Measurements from ENCODE around the gene AADAT.
"Not testable (repeated sequence)": the region's sequence is repeated elsewhere in the genome, so short reads cannot be mapped to it uniquely, and the experiment has no call there.

AADAT gene

GRCh38 chr4:170102426-170102825 is 12.7 kb upstream of the AADAT start:
- H3K27me3 Mint-ChIP-seq, result peaks cover 9% of the 10 kb centered on the region
- H3K4me1 Mint-ChIP-seq, result no peaks in the 10 kb centered on the region
- H3K36me3 Mint-ChIP-seq, result no peaks in the 10 kb centered on the region
- H3K4me3 Mint-ChIP-seq, result no peak overlapping the region
- no peaks in the 10 kb centered on the region for H3K9me3 Mint-ChIP-seq
- no peak overlapping the region for H3K27ac Mint-ChIP-seq

- not testable (repeated sequence) for H3K4me3 Mint-ChIP-seq, H3K36me3 Mint-ChIP-seq, H3K27ac Mint-ChIP-seq, H3K9me3 Mint-ChIP-seq, H3K4me1 Mint-ChIP-seq
- H3K27me3 Mint-ChIP-seq, result peaks cover 12% of the 10 kb centered on the region
Observed at GRCh38 chr4:170098171-170098570, 8.4 kb upstream of the AADAT start.

DNA sequence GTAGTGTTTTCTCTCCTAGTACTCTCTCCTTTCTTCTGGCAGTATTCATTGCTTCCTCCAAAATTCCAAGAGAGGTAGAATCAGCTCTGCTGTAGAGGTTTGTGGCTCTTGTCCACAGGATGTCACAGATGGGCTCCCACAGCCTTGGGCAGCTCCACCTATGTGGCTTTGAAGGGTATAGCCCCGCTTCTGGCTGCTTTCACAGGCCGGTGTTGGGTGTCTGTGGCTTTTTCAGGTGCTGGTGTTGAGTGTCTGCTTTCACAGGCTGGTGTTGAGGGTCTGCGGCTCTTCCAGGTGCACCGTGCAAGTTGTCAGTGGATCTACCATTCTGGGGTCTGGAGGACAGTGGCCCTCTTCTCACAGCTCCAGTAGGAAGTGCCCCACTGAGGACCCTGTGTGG is 7.9 kb upstream of the AADAT start:
- Mint-ChIP-seq H3K4me1 (no peaks in the 10 kb centered on the region), H3K27ac (no peak overlapping the region), H3K4me3 (no peak overlapping the region), H3K9me3 (no peaks in the 10 kb centered on the region), H3K36me3 (no peaks in the 10 kb centered on the region), H3K27me3 (peaks cover 14% of the 10 kb centered on the region)

DNA sequence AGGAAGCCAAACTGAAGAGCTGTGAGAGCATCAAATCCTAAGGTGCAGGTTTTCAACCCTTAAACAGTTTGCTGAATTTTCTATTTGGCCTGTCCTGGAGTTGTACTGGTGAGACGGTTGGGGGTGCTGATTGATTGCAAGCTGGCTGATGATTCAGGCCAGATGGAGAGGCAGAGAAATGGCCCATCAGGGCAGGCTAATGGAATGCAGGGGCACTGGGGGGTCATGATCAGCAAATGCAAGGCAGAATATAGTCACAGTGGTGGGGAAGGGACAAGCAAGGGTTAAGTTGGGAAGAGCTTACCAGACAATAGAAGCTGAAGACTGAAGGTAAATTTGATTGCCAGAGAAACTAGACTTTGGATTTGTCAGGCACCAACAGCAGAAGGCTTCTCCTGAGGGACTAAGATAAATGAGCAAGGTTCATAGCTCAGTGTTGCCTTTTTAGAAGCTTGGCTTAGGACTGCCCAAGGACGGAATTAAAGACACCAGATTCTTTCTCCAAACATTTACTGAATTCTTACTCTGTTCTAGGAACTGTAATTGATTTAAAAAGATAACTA is 4.3 kb upstream of the AADAT start:
- no peaks in the 10 kb centered on the region for H3K9me3 Mint-ChIP-seq
- peaks cover 29% of the 10 kb centered on the region for H3K27me3 Mint-ChIP-seq
- H3K4me3 Mint-ChIP-seq, result no peak overlapping the region
- H3K4me1 Mint-ChIP-seq, result peaks cover 6% of the 10 kb centered on the region
- no peak overlapping the region for H3K27ac Mint-ChIP-seq
- H3K36me3 Mint-ChIP-seq, result no peaks in the 10 kb centered on the region

GRCh38 chr4:170091069-170091696 is 1.4 kb upstream of the AADAT start:
- no peak overlapping the region for H3K27ac Mint-ChIP-seq
- H3K4me3 Mint-ChIP-seq, result no peak overlapping the region
- no peaks in the 10 kb centered on the region for H3K36me3 Mint-ChIP-seq
- peaks cover 6% of the 10 kb centered on the region for H3K4me1 Mint-ChIP-seq
- H3K27me3 Mint-ChIP-seq, result peaks cover 33% of the 10 kb centered on the region
- no peaks in the 10 kb centered on the region for H3K9me3 Mint-ChIP-seq

DNA sequence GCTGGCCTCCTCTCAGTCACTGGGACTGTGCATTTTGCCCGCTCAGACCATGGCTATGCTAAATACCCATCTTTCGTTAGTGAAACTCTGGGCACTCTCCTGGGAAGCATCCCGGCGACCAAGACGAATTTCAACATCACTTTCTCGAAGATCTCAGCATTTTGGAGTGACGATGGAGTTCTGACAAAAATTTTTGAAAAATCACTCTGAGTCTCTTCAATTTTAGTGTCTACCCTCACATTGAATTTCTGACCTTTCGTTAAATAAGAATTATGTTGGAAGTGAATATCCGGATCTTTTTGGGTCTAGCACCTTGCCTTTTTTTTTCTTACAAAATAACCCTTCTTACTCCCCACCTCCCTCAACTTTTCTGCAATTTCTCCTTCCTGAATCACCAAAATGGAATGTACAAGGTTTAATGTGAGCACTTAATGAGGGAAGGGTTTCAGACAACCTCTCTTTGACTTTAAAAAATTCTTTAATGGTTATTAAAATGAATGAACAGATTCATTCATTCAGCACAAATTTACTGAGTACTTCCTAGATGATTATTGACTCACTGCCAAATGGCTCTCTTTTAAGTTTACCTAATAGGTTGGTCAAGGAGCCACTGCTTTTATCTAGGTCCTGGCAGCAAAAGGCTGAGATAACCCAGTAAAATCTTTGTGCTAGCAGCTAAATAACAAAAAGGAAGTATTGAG is 746 bp upstream of the AADAT start:
- Mint-ChIP-seq H3K4me3 (peak overlapping the region; percentile 70), H3K27ac (no peak overlapping the region), H3K36me3 (no peaks in the 10 kb centered on the region), H3K4me1 (peaks cover 6% of the 10 kb centered on the region), H3K9me3 (no peaks in the 10 kb centered on the region), H3K27me3 (peaks cover 33% of the 10 kb centered on the region)

- no peaks in the 10 kb centered on the region for H3K9me3 Mint-ChIP-seq
- H3K36me3 Mint-ChIP-seq, result no peaks in the 10 kb centered on the region
- no peak overlapping the region for H3K27ac Mint-ChIP-seq
- peaks cover 6% of the 10 kb centered on the region for H3K4me1 Mint-ChIP-seq
- H3K4me3 Mint-ChIP-seq, result peak overlapping the region; percentile 26
- H3K27me3 Mint-ChIP-seq, result peaks cover 33% of the 10 kb centered on the region
Observed at GRCh38 chr4:170089274-170089667, 485 bp downstream of the AADAT start.

GRCh38 chr4:170088716-170089115 is 1.0 kb downstream of the AADAT start:
- H3K36me3 Mint-ChIP-seq, result no peaks in the 10 kb centered on the region
- H3K9me3 Mint-ChIP-seq, result no peaks in the 10 kb centered on the region
- H3K27ac Mint-ChIP-seq, result no peak overlapping the region
- H3K27me3 Mint-ChIP-seq, result peaks cover 29% of the 10 kb centered on the region
- H3K4me3 Mint-ChIP-seq, result no peak overlapping the region
- peaks cover 6% of the 10 kb centered on the region for H3K4me1 Mint-ChIP-seq

DNA sequence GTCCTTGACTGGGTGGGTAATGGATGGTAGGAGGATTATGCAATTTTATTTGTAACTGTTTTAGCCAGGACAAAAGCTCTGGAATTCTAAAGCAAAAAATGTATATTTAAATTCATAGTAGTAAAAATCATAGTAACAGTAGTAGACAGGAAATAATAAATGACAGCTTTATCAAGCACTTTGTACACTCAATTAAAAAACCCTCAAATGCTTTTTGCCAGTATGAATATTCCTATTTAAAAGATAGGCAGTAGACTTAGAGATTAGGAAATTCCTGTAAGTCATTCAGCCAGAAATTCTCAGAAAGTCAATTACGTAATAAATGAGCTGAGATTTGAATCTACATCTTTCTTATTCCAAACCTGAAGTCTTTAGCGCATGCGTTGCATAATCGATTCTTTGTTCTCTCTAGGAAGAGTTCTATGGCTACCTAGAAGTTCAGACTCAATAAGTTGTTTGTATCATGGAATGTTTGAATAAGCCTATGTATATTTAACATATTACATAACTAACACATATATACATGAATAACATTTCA is 2.5 kb downstream of the AADAT start:
- Mint-ChIP-seq H3K4me3 (no peak overlapping the region), H3K9me3 (no peaks in the 10 kb centered on the region), H3K4me1 (peaks cover 6% of the 10 kb centered on the region), H3K27ac (no peak overlapping the region), H3K27me3 (peaks cover 25% of the 10 kb centered on the region), H3K36me3 (no peaks in the 10 kb centered on the region)

DNA sequence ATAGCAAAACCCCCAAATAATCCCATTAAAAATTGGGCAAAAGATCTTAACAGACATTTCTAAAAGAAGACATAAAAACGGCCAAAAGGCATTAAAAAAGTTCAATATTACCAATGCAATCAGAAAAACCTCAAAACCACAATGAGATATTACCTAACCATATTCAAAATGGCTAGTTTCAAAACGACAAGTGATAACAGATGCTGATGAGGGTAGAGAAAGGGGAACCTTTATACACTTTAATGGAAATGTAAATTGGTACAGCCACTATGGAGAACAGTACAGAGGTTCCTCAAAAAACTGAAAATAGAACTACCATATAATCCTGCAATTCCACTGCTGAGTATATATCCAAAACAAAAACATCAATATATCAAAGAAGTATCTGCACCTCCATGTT is 6.2 kb downstream of the AADAT start:
- peaks cover 22% of the 10 kb centered on the region for H3K27me3 Mint-ChIP-seq
- H3K4me1 Mint-ChIP-seq, result no peaks in the 10 kb centered on the region
- no peak overlapping the region for H3K27ac Mint-ChIP-seq
- H3K36me3 Mint-ChIP-seq, result no peaks in the 10 kb centered on the region
- H3K4me3 Mint-ChIP-seq, result no peak overlapping the region
- H3K9me3 Mint-ChIP-seq, result no peaks in the 10 kb centered on the region

DNA sequence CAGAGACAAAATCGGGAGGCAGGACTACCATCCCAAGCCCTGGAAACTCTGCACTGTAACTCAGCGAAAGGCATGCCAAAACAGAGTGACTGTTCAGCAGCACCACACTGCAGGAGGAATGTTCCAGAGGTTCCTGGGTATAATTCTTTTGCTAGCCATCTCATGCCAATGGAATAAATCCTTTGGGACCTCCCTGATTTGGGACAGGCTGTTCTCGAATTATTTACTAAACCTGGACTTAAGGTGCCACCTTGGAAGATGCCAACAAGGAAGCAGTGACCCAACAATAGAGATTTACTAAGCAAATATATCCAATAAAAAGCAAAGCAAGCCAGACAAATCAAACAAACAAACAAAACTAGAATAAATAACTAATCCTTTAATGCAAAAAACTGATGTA is 9.3 kb downstream of the AADAT start:
- Mint-ChIP-seq H3K4me1 (no peaks in the 10 kb centered on the region), H3K9me3 (no peaks in the 10 kb centered on the region), H3K36me3 (no peaks in the 10 kb centered on the region), H3K4me3 (no peak overlapping the region), H3K27me3 (peaks cover 23% of the 10 kb centered on the region), H3K27ac (no peak overlapping the region)

DNA sequence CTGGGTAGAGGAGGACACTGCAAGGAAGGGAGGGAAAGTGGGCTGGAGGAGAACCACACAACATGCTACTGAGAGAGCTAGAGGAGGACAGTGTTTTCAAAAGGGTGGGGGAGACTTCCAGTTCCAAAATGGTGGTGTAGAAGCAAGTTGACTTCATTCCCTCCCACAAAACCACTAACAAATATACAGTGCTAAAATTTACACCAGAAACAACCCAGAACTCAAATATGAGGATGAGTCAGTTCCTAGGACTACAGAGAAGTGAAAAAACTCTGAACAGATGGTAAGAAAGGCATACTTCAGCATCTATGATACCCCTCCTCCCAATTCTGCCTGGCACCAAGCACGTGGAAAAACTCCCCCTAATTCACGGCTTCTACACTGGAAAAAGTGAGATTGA is 9.8 kb downstream of the AADAT start:
- Mint-ChIP-seq H3K4me3 (no peak overlapping the region), H3K4me1 (no peaks in the 10 kb centered on the region), H3K27me3 (peaks cover 24% of the 10 kb centered on the region), H3K36me3 (no peaks in the 10 kb centered on the region), H3K27ac (no peak overlapping the region), H3K9me3 (no peaks in the 10 kb centered on the region)

DNA sequence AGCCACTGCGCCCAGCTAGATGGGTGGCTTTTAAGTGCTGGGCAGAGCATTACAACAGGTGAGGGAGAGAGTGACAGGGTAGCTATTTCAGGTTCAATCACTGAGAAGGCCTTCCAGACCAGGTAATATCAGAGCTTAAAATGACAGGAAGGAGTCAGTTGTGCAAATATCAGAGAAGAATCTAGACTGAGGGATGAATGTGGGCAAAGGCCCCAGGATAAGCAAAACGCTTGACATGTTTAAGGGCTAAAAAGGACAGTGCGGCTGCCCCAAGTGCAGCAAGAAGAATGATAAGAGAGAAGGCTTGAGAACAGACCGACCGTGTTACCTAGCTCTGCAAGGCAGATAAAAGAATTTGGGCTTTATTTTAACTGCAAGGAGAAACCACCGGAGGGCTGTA is 18.6 kb downstream of the AADAT start:
- peaks cover 8% of the 10 kb centered on the region for H3K27me3 Mint-ChIP-seq
- no peak overlapping the region for H3K27ac Mint-ChIP-seq
- H3K4me3 Mint-ChIP-seq, result no peak overlapping the region
- H3K4me1 Mint-ChIP-seq, result no peaks in the 10 kb centered on the region
- no peaks in the 10 kb centered on the region for H3K9me3 Mint-ChIP-seq
- no peaks in the 10 kb centered on the region for H3K36me3 Mint-ChIP-seq

DNA sequence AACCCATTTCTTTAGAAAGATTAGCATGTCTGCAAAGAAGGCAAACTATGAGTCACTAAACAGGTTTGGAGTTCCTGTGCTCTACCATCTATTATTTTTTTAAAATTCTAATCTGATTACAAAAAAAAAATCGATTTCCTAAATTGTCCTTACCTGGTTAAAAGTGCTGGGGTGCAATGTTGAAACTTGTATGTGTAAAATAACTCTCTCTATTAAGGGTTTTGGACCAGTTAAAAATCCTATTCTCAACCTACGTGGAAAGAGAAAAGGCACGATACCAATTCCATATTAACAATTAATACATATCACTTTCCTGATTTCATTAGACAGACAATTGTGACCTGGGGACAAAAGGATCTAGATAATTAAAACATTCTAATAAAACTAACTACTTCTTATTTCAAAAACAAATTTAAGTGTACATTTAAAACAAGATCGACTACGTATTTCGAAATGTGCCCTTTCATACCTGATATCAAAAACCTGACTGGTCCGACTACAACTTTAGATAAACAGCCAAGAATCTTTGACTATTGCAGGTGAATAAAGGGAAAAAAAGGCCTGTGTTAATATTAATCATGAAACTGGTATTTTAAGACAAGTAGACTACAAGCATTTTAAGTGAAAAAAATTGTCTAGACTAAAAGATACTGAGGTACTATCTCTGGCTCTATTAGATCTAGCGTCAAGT is 21.2 kb downstream of the AADAT start:
- no peak overlapping the region for H3K27ac Mint-ChIP-seq
- H3K27me3 Mint-ChIP-seq, result peaks cover 4% of the 10 kb centered on the region
- H3K36me3 Mint-ChIP-seq, result no peaks in the 10 kb centered on the region
- no peak overlapping the region for H3K4me3 Mint-ChIP-seq
- H3K4me1 Mint-ChIP-seq, result no peaks in the 10 kb centered on the region
- H3K9me3 Mint-ChIP-seq, result no peaks in the 10 kb centered on the region

DNA sequence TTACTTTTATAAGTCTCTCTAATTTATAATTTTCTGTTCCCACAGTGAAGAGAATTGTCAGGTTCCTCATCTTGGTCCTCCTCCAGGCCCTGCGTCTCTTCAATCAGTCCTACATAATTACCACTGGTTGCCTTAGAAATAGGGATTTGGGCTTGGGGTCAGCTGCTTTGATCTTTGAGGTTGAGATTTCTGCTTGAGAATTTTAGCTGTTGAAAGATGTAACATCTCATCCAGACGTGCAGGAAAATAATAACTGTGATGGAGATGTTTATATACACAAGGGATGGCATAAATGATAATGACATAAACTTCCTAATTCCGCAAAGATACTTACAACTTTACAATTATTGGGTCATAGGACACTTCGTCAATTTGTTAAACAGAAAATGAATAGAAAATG is 30.3 kb downstream of the AADAT start:
- Mint-ChIP-seq H3K4me1 (no peaks in the 10 kb centered on the region), H3K27me3 (peaks cover 4% of the 10 kb centered on the region)

GRCh38 chr4:170058826-170059225 is 30.9 kb downstream of the AADAT start:
- Mint-ChIP-seq H3K27ac (no peak overlapping the region), H3K9me3 (no peaks in the 10 kb centered on the region), H3K36me3 (no peaks in the 10 kb centered on the region), H3K4me3 (no peak overlapping the region), H3K4me1 (no peaks in the 10 kb centered on the region), H3K27me3 (peaks cover 4% of the 10 kb centered on the region)

More for the DNA sequence above, 30.3 kb downstream of the AADAT start:
- Mint-ChIP-seq H3K9me3 (no peaks in the 10 kb centered on the region), H3K36me3 (no peaks in the 10 kb centered on the region), H3K27ac (no peak overlapping the region), H3K4me3 (no peak overlapping the region)

Measured in activated naive CD4-positive, alpha-beta T cell treated with anti-CD3 and anti-CD28 coated beads, Interleukin-2, amount 50 U/mL, for 24 hours (primary cell).